Stimulated activated CD8-positive, alpha-beta memory T cell treated with anti-CD3 and anti-CD28 coated beads, Interleukin-4, amount 100 ng/mL, for 4 hours (primary cell): ENCODE results near the gene ST3GAL2.
"Not testable (repeated sequence)": the region's sequence is repeated elsewhere in the genome, so short reads cannot be mapped to it uniquely, and the experiment has no call there.

Source experiments
- DNase-seq, 2 donors: peaks; one replicate each; pipeline ENCODE4 v3.0.0-alpha.2; 2020; ENCODE audit warnings: low read depth in 2 of 2, low spot score in 1 of 2

Gene ST3GAL2

DNA sequence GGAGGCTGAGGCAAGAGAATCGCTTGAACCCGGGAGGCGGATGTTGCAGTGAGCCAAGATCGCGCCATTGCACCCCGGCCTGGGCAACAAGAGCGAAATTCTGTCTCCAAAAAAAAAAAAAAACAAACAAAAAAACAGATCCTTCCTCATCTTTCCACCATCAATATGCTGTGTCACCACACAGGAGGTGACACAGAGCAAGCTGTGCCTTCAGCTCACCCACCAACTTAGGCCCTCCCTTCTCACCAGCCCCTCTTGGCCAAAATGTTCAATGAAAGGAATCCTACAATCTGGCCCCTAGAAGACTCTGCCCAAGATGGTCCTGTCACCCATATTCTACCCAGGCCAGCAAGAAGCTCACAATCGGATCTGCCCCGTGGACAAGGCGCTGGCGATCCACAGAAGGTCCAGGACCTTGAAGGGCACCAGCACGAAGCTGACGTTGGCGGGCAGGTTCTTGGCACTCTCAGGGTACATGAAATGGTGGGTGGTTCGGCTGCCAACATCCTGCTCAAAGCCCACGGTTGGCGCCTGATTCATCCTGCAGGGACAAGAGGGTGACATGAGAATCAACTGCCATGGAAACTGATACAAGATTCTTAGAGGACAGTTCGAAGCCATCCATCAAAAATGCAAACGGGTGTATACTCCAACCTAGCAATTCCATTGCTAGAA is 50.8 kb downstream of the ST3GAL2 start:
- DNase-seq: no peak

DNA sequence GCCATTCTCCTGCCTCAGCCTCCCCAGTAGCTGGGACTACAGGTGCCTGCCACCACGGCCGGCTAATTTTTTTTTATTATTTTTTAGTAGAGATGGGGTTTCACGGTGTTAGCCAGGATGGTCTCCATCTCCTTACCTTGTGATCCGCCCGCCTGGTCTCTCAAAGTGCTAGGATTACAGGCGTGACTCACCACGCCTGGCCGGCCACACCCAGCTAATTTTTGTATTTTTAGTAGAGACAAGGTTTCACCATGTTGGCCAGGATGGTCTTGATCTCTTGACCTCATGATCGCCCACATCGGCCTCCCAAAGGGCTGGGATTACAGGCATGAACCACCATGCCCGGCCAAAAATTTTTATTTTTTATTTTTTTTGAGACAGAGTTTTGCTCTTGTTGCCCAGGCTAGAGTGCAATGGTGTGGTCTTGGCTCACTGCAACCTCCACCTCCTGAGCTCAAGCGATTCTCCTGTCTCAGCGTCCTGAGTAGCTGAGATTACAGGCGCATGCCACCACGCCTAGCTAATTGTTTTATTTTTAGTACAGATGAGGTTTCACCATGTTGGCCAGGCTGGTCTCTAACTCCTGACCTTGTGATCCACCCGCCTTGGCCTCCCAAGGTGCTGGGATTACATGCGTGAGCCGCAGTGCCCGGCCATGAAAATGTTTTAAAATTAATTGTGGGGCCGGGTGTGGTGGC is 52.5 kb downstream of the ST3GAL2 start:
- not testable (repeated sequence) for DNase-seq

DNA sequence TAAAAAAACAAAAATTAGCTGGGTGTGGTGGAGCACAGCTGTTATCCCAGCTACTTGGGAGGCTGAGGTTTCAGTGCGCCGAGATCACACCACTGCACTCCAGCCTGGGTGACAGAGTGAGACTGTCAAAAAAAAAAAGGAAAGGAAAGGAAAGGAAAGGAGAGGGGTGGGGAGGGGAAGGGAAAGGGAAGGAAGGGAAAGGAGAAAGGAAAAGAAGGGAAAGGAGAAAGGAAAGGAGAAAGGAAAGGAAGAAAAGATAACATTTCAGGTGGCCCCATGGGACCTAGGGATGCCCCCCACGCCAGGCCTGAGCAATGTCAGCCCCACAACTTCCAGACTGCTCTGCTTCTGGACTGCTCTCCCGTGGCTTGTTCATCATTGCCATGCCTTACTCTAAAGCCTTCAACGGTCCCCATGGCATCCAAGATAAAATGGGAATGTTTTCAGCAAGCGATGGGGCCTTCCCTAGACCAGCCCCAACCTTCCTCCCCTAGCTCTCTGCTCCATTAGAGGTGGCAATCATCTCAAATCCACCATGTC is 55.4 kb downstream of the ST3GAL2 start:
- DNase-seq: no peak

DNA sequence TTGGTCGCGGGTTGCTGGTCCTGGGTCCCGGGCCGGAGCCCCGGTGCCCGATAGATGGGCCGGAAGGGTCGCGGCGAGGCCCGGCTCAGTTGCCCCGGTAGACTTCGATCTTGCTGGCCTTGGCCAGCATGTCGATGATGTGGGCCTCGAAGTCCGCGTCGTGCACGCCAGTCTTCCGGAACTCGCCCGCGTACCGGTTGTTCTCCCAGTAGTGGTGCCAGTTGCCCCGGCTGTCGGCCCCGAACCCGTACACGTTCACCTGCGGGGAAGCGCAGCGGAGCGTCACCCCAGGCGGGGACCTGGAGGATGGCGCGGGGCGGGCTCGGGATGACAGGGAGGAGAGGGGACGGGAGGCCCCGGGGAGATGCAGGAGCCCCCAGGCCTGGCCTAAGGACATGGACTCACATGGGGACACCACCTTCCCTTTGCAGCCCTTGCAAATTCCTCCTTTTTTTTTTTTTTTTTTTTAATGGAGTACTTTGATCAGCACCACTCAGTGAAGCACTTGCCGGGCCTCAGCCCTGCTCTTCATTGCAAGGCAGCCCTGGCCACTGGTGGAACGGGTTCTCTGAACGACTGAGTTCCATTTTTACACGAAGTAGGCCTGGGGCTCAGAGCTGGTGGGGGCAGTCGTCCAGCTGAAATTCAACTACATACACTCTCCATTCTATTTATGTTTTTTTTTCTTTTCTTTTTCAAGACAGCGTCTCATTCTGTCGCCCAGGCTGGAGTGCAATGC is 57.1 kb downstream of the ST3GAL2 start:
- DNase-seq: no peak

- DNase-seq: peak; percentile 90 to 91
These were observed 57.8 kb downstream of the ST3GAL2 start for GRCh38 chr16:70380919-70381603.

DNA sequence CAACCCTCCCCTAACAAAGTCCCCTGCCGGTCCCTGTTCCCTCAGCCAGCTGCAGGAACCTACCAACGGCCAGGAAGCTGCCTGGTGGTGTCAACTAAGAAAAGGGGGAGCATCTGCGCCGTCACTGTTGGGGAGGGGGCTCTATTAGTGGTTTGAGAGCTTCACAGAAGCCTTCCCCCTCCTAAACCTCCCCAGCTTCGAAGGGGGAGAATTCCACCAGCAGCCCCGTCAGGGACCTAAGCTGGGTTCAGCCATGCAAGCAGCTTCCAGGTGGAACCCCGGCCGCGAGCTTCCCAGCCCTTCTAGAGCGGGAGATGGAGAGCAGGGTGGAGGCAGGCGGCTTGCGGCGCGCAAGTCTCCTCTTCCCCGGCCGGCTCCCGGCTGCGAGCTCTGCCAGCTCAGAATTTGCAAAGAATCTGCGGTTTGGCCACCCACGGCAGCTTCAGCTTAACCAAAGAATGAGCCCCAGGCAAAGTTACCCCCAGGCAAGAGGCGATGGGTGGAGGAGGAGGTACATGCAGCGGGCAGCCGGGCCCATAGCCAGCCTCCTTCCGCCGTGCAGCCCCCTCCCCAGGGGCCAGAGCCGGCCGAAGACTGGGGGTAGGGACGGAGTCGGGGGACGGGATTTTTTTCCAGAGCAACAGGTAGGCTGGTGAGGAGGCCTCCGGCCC is 58.5 kb downstream of the ST3GAL2 start:
- peak; percentile 64 to 67 for DNase-seq

DNA sequence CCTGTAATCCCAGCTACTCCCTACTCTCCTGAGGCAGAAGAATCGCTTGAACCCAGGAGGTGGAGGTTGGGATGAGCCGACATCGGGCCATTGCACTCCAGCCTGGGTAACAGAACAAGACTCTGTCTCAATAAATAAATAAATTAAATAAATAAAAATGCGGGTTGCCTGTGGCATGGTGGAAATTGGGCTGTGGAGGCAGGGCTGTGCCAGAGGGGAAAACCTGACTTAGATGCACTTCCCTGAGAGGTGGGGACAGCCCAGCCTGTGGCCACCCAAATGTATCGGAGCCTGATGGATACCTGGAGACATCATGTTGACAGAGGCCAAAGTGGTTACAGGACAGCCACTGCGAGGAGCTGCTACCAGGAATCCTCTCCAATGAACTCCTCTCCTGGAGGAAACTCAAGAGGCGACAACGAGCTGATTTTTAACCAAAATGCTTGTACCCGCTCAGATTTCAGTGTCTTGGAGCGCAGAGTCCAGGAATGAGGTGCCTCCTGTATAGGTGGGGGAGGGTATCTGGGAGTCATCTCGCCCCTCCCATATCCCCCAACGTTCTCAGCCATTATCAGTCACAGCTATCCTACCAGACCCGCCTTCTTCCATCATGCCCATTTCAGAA is 59.9 kb downstream of the ST3GAL2 start:
- DNase-seq: no peak

GRCh38 chr16:70377782-70378181 is 61.1 kb downstream of the ST3GAL2 start:
- no peak for DNase-seq

DNA sequence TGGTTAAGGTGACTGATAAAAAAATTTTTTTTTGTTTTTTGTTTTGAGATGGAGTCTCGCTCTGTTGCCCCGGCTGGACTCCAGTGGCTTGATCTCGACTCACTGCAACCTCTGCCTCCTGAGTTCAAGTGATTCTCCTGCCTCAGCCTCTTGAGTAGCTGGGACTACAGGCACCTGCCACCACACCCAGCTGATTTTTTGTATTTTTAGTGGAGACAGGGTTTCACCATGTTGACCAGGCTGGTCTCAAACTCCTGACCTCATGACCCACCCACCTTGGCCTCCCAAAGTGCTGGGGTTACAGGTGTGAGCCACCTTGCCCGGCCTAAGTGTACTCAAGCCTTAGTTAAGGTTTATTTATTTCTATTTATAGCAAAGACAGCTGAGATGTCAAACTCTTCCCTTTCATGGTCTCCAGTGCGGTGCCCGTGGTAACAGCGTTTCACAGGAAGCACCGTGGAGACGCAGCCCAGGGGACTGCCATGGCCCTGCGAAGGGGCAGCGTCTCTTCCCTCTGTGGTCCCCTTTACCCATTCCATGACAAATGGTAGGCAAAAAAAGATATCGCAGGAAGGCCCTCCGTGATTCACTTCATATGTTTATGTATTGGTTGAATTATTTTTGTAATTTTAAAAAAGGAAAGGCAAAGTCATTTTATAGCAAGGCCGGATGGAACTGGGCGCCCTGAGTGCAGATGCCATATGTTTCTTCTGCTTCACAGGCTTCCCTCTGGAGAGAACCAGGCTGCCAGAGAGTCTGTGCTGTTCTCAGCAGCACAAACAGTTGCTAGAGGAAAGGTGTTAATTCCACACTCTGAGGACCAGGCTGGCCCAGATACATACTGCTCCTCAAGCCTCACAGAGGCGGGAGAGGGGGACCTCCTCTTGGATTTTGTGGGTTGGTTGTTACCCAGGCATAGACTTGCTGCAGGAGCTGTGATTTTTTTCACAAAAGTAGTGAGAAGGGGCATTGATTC is 63.0 kb downstream of the ST3GAL2 start:
- no peak for DNase-seq

- DNase-seq: no peak
These were observed 64.7 kb downstream of the ST3GAL2 start for GRCh38 chr16:70374213-70374612.

DNA sequence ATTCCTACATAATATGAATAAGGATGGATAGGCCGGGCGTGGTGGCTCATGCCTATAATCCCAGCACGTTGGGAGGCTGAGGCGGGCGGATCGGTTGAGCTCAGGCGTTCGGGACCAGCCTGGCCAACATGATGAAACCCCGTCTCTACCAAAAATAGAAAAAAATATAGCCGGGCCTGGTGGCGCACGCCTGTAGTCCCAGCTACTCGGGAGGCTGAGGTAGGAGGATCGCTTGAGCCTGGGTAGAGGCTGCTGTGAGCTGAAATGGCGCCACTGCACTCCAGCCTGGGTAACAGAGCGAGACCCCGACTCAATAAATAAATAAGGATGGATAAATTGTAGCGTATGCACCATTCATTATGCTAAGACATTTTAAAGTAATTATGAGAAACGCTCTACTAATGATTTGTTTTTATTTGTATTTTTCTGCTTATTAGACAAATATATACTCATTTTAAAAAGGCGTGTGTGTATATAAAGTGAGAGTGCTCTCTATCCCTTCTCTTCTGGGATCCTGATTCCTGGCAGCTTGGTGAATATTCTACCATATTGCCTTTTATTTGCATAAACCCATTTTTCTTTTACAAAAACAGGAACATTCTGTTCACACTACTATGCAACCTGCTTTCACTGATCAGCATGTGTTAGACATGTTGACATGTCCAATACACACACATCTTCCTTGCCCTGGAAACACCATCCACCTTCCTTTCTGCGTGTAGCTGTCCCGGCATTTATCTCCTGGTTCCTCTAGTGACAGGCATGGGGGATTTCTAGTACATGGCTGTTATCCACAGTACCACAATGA is 65.8 kb downstream of the ST3GAL2 start:
- DNase-seq: no peak

- DNase-seq: no peak
These were observed 68.0 kb downstream of the ST3GAL2 start for GRCh38 chr16:70370924-70371323.

DNA sequence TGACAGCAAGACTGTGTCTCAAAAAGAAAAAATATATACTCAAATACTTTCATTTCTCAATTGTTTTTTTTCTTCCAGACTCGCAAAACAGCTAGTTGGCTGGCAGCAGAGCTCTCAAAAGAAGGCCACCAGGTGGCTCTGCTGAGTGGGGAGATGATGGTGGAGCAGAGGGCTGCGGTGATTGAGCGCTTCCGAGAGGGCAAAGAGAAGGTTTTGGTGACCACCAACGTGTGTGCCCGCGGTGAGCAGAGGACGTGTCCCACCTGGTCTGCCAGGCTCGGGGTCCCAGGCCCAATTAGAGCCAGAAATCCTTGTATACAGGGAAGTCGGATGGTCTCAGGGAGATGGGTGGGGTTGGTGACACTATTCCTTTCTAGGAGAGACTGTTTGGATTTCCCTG is 68.8 kb downstream of the ST3GAL2 start:
- not testable (repeated sequence) for DNase-seq

DNA sequence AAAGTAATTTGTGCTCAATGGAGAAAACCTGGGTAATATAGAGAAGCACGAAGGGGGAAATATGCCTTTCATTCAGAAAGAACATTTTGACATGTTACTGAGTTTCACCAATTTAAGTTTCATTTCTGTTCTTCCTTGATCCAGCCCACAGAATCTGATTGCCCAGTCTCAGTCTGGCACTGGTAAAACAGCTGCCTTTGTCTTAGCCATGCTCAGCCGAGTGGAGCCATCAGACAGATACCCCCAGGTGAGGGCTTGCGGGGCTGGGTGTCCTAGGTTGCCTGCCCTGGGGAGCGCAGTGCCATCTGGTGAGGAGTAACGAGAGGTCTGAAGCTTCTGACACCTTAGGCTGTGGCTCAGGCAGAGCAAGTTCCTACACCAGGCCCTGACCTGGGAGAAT is 74.5 kb downstream of the ST3GAL2 start:
- DNase-seq: no peak

GRCh38 chr16:70359552-70359951 is 79.3 kb downstream of the ST3GAL2 start:
- no peak for DNase-seq

DNA sequence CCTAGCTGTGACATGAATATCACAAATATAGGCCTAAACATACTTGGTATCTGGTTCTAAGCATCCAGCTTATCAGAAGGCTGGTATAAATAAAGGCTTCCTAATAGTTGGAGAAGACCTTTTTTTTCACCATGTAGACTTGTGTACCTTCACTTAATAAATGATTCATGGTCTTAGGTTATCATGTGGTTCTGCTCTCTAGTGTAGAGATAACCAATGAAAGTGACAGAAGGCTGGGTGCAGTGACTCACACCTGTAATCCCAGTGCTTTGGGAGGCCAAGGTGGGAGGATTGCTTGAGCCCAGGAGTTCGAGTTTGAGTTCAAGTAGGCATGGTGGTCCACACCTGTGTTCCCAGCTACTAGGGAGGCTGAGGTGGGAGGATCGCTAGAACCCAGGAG is 89.1 kb downstream of the ST3GAL2 start:
- DNase-seq: no peak

- DNase-seq: no peak
These were observed 89.9 kb downstream of the ST3GAL2 start for GRCh38 chr16:70348991-70349390.

DNA sequence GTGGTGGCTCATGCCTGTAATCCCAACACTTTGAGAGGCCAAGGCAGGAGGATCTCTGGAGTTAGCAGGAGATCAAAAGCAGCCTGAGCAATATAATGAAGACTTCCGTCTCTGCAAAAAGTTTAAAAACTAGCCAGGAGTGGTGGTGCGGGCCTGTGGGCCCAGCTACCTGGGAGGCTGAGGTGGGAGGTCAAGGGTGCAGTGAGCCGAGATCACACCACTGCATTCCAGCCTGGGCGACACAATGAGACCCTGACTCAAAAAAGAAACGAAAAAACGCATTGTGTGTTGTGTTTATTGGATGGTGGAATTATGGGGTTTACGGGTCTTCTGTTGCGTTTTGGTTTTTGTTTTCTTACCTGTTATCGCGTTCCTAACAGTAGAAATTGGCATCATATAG is 93.1 kb downstream of the ST3GAL2 start:
- DNase-seq: no peak
